ENCODE measurements around the gene TNS2. TPM values are rescaled to one million over a fixed set of nuclear protein-coding genes. Genes with fewer than 3 reads are reported as not detected.
A peak's percentile ranks its signal among the peaks of the same experiment; 100 is the strongest.

The TNS2 gene
- total RNA-seq, 1 donor from 2014 or later, result 56.2 TPM

DNA sequence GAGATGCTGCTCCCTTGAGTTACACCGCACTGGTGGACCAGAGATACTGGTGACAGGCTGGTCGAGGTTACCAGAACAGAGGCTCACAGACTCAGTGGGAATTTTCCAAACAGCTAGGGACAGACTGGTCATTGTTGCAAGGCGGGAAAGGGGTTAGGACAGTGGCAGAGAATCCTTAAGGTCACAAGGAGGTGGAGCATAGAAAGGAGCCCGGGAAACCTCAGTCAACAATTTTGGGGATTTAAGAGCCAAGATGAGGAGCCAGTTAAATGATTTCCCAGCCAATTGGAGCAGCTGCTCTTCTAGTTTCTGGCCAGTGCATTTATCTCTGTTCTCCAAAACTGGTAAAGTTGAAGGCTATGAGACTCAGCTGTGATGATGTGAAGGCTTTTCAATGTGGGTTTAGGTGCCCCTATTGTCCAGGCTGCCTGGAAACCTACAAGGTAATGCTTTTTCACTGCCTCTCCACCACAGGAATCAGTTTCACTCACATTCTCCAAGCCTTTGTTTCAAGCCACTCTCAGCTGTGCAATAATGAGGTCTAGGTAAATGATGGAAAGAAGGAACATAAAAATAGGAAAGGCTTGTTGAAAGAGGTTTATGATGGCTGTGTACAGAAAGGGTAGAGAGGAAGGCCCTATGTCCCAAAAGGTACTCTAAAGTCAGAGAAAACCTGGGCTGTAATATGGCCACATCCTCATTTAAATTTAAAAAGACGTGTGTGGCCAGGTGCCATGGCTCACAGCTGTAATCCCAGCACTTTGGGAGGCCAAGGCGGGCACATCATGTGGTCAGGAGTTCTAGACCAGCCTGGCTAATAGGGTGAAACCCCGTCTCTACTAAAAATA is 7.0 kb upstream of the TNS2 start:
- no peak for DNase-seq

DNA sequence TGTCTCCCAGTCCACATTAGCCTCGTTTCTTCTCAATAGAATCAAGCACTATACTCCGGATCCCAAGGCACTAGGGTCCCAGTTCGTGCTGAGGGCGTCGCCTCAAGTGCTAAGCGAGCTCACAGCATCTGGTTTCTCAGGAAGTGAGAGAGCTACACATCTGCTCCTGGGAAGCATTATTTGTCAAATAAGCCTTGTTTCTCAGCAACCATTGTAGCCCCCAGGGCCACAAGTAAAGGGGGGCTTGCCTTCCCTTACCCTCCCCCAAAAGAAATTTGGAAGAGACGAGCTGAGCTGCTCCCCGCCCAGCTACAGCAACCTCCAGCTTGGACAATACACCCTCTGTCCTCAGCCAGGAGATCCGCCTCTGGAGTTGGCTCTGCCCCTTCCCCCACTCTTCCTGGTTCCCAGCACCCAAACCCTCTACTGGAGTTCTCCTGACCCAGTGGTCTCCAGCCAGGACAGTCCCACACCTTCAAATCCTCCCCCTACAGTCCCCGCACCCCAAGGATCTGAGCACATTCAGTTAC is 5.7 kb upstream of the TNS2 start:
- no peak for DNase-seq

DNA sequence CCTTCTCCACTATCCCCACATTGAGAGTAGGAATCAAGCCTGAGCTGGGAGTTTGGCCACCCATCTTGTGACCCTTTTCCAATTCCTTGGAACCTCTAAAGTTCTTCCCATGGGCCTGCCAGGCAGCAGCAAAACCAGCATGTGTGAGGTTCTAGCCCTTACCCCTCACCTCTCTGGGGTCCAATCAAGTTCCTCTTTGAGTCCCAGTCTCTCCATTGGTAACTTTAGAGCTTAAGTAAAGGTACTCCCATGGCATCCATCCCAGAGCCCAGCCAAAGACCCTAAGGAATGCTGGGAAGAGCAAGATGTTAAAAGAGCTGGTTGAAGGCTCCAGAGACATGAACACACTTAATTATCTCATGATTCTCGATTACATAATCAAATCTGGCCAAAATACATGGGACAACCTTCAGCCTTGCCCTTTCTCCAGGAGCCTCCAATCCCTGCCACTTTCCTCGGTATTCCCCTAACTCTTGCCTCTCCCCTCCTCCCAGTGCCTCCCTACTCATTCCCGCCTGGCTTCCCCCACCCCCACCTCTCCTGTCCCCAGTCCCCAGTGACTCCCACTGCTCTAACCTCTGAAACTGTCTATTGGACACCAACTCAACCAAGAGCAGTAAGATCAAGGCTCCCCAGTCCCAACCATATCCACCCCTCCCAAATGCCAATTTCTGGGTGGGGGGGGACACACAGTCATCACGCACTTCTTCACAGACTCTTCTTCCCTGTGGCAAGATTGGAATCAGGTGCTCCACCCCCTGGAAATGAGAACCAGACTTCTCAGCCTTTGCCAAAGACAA is 4.8 kb upstream of the TNS2 start:
- no peak for DNase-seq

DNA sequence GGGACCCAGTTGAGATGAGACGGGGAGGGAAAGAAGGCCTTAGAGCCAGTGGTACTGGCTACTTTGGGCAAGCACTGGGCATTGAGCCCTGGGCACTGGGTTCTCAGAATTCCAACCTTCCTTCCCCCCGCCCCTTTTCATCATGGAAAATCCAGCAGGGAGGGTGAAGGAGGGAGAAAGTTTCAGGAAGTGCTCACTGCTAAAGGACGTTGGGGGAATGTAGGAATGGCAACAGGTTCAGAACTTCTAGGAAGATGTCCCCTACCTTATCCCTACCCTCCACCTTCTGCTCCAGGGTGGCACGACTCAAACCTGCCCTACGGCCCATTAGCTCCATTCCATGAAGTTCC is 4.2 kb upstream of the TNS2 start:
- no peak for DNase-seq

DNA sequence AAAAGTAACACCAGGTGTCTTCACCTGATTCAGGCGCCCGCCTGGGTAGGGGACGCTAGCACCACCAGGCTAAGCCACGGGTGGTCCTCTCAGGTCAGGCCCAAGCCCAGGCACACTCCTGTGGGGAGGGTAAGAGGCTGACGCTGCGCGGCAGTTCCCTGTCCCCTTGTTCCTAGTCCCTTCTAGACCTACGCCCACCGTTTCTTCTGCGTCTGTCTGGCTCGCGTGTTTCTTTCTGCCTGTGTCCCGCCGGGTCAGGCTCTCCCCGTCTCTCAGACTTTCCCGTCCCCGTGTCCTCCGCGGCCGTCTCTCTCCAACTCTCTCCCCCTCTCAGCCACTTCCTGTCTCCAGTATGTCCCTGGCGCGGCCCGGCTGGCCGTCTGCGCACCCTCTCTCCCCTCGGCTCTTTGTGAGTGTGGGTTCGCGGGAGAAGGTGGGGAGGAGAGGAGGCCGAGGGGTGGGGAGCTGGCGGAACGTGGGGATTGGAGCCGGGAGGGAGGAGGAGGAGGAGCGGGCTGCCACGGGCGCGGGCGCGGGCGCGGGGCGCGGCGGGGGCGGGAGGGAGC is 3.1 kb upstream of the TNS2 start:
- DNase-seq, result peak; percentile 57

DNA sequence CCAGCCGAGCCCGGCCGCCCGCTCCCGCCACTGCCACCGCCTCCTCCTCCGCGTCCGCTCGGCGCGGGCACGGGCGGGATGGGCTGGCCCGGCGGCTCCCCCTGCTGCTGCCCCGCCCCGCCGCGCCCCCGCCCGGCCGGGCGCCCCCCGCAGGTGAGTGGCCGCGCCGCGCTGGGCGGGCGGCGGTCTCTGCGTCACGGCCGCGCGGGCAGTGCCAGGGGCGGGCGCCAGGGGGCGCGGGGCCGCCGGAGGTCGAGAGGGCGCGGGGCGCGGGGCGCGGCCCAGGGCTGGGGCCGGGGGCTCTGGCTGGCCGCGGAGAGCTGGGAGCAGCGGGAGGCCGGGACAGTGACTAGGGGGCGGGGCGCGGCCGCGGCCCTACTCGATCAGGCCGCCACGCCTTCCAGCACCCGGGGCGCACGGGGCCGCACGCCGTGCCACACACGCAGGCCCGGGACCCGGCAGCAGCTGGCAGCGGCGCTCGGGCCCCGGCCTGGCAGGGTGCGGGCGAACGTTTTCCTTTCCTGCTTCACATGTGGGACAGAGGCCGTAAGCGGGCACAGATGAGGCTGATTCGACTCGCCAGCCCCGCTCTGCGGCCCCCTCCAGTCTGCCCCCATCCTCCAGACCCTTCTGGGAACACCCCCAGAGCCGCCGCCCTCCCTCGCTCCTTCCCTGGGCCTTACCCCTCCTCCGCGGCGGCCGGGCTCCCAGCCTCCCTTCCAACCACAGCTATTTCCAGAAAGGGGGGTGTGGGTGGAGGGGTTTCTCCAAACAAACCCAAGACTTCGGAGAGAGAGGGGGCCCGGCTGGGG is 2.4 kb upstream of the TNS2 start:
- DNase-seq, result no peak

DNA sequence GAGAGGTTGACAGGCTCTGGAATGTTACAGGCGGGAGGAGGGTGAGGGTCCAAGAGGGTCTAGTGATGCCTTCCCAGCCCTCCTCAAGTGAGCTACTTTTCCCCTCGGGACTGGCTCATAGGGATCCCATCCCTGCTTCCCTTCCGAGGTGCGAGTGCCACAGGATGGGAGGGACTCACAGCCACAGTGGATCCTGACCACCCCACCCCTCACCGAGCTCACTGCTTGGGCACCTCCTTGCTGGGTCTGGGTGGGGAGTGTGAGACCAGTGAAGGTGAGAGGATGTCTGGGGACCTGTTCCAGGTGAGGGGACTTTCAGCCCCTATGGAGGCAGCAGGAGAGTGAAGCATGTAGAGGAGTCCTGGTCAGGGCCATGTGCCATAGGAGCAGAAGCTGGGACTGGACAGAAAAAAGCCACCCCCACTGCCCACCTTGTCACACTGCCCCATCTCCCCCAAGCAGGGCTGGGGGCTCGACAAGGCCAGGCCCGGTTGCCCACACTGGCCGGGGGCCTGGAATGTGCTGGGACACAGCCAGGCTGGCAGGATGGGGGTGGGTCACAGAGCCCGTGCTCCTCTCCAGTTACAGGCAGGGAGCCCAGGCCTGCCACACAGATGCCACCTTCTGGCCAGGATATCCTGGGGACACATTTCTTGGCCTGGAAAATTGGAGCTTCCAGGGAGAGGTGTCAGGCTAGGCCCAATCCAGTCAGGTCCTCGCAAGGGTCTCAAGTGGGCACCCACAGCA is 1.7 kb upstream of the TNS2 start:
- DNase-seq, result peak; percentile 39

DNA sequence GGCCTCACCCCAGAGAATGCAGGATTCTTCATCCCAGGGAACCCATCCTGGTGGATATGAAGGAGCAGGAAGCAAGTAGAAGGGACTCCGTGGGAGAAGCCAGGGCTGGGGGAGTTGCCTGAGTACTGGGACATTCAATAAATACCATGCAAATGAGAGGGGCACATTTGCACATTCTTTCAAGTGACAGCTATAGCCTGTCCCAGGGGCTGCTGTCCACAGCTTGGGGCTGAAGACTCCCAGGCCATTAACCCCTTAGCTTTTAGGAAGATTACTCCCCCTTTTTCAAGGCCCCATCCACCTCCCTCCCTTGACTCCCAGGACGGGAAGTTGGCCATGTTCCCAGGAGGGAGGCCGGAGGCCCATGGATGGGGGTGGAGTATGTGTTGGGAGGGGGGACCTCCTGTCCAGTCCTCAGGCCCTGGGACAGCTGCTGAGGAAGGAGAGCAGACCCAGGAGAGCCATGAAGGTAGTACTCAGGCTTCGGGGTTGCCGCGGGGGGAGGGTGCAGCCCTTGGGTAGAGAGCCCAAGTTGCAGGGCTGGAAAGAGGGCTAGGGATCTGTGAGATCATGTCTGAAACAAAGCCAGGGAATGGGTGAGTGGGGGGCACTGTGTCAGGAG is 974 bp upstream of the TNS2 start:
- peak; percentile 41 for DNase-seq

DNA sequence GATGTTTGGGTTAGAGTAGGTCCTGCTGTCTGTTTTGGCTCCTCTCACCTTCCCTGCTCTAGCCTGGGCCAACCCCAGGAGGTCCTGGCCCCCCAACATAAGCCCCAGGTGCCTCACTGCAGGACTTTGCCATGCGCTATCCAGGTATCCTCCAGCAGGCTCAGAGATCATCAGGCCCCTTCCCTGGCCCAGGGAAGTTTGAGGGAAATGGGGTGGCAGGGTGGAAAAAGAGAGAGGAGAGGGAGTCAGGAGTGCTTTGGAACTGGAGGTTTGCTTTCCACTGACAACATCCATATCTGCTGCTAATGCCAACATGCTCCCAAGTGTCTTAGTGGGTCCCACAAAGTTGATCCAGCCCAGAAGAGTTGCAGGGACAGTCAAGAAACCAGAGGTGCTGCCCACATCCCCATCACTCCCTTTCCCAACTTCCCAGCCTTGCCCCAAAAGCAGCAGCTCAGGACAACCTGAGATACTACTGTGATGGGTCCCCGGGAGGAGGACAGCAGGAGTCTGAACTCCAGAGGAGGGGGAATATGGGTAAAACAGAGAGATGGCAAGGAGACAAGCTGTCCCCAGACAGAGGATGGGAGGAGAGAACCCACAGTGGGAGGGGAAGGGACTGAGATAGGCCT is 677 bp downstream of the TNS2 start:
- no peak for DNase-seq

DNA sequence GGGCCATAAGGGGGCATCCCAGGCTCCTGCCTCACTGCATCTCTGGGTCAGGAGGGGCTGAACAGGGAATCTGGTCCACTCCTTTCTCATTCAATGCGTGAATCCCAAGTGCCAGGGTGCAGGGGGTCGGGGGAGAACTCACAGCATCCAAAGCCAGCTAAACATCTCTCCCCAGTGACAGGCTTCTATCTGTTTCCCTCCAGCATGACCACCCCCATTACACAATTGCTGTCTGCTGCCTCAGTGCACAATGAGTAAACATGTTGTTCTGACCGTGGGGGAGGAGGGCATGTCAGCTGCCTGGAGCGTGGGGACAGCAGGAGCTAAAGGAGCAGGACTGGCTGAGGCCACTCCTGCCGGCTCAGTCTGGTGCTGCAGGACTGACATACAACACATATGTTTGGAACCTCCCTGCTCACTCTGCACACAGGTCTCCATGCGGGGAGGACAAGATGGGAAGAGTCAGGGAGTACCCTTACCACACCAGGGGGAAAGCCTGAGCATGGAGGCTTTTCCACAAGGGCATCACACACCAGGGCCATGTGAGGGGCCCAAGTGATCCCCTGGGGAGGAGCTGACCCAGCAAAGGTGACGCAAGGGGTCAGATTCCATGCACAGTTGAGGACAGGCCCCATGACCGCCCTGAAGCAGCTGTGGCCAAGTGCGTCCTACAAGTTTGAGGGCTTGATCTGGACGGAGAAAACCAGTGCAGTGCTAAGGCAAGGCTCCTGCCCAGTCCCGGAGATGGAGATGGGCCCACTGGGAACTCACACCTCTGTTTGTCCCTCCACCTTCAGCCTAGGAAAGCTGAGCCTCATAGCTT is 1.4 kb downstream of the TNS2 start:
- peak; percentile 66 for DNase-seq

DNA sequence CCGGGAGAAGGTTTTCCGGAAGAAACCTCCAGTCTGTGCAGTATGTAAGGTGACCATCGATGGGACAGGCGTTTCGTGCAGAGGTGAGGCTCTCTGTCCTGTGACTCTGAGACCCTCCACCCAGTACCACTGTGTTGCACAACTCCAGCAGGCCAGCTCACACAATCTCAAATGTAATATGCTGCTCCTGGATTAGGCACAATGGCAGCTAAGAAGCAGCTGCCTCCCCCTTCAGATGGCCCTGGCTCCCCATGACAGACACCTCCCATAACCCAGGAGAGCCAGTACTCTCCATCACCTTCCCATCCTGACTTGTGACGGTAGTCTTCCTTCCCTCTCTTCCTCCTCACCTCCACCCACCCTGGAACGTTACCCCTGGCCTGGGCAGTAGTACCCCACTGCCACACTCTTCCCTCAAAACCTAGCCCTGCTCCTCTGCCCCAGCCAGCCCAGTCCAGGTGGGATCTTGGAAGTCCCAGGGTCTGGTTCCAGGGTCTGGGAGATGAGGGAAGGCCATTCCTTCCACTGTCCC is 2.1 kb downstream of the TNS2 start:
- no peak for DNase-seq

DNA sequence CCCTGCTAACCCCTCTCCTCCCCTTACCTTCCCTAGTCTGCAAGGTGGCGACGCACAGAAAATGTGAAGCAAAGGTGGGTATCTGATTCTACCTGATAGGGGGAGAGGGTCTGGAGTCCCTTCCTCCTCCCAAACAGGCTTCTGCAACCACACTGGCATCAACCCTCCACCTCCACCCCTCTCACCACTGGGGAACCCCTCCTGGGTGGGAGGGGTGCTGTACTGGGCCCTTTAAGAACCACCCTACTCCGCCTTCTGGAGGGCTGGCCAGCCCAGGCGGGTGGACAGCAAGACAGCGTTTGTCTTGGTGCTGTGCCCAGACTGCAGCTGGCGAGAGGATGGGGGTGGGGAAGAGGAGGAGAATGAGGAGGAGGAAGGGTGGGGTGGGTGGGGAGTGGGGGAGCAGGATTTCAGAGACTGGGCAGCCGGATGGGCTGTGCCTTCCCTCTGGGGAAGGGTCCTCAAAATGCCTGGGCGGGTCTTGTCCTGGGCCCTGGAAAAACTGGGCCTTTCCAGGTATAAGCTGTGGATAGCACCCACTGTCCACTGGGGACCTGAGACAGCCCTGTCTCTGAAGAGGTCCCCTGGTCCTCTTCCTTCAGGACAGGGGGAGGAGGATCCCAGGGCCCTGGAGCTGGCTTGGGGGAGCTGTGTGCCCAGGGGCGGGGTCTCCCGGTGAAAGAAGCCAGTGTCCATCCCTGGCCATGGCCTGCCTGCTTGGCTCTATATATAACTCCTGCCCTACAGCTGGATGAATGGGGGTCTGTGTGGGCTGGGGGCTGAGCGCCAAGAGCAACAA is 2.8 kb downstream of the TNS2 start:
- peak; percentile 78 for DNase-seq

DNA sequence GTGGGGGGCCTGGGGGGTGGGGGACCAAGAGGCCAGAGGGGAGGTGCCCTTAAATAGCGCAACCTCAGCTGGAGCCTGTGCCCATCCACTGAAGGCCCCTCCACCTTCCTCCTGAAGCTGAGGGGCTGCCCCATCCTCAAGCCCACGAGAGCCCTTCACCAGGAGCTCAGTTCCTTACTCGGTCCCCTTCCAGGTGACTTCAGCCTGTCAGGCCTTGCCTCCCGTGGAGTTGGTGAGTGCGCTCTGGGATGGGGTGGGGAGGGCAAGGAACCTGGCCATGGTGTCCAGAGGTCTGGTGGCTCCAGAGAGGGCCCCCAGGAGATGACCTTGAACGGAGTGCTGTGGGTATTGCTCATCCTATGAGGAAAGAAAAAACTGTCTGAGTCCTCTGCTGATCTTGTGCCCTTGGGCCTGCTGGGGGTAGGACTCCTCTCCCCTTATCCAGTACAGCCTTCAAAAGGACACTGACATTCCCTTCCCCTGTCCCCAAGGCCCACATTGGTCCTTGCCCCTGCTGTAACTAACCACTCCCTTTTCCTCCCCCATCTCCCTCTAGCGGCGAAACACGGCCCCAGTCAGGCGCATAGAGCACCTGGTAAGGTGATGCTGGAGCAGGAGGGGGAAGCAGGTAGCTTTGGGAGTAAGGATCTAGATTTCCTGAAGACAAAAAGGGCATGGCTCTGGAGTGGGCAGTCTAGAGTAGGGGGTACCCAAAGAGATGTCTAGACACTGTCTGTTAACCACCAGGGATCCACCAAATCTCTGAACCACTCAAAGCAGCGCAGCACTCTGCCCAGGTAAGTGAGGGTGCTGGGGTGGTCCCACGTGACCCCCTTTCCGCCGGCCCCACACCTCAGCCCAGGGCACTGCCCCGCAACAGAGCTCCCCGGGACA is 3.6 kb downstream of the TNS2 start:
- DNase-seq, result peak; percentile 55

DNA sequence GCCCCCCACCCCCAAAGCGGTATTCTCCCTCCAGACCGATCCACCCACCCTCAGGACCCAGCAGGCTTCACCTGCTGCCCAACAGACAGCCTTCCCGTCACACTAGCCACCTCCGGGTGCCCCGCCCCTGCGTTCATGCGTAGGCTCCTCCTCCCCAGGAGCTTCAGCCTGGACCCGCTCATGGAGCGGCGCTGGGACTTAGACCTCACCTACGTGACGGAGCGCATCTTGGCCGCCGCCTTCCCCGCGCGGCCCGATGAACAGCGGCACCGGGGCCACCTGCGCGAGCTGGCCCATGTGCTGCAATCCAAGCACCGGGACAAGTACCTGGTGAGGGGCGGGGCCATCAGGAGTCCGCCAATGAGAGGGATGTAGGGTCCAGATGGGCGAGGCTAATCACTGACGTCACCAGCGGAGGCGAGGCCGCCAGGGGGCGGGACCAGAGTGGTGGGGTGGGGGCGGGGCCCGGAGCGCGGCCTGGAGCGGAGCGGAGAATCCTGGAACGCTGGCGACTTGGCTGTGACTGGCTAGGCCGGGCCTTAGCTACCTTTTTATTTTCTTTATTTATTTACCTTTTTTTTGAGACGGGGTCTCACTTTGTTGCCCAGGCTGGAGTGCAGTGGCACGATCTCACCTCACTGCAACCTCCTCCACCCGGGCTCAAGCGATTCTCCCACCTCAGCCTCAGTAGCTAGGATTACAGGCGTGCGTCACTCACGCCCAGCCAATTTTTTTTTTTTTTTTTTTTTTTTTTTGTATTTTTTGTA is 4.4 kb downstream of the TNS2 start:
- DNase-seq, result peak; percentile 92

DNA sequence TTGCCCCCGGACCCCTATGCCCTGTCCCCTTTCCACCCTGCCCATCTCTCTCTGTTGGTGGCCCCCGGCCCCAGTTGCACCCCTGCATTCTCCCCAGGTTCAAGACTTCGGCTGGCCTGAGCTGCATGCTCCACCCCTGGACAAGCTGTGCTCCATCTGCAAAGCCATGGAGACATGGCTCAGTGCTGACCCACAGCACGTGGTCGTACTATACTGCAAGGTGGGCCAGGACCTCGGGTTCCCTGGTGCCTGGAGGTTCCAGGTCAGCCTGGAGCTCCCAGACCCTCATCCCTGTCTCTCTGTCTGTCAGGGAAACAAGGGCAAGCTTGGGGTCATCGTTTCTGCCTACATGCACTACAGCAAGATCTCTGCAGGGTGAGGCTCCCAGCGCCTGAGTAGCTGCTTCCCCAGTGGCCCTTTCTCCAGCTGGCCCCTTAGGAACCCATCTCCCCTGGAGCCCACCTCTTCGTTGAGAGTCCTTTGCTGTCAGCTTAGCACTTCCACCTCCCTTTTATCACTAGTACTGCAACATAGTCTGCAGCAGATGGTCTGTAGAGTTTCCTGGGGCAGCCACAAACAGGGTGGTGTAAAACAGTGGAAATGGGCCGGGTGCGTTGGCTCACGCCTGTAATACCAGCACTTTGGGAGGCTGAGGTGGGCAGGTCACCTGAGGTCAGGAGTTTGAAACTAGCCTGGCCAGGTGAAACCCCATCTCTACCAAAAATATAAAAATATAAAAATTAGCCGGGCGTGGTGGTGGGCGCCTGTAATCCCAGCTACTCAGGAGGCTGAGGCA is 5.8 kb downstream of the TNS2 start:
- no peak for DNase-seq

DNA sequence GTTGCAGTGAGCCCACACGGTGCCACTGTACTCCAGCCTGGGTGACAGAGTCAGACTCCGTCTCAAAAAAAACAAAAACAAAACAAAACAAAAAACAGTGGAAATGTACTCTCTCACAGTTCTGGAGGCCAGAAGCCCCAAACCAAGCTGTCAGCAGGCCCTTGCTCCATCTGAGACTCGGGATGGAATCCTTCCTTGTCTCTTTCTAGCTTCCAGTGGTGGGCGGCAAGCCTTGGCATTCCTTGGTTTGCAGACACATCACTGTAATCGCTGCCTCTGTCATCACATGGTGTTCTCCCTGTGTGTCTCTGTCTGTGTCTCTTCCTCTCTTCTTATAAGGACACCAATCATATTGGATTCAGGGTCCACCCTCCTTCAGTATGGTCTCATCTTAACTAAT is 6.4 kb downstream of the TNS2 start:
- no peak for DNase-seq
